Adrenal gland (tissue), 12 donors: Measurements from ENCODE around the gene GPC3. TPM values are rescaled to one million over a fixed set of nuclear protein-coding genes. Genes with fewer than 3 reads are reported as not detected.

Experiments
- DNase-seq, 7 donors: peaks; one replicate each; pipeline ENCODE4 v3.0.0-alpha.2; 2019 to 2020
- H3K27ac ChIP-seq, 5 donors: fragments of 200-600 bp; sonication (generic) in 4 of 5; 1 replicate in 3 of 5; 2 replicates in 2 of 5; pipeline versions ENCODE4 v1.5.1 to v1.8.0; 2016 to 2020; ENCODE audit warnings: mild to moderate bottlenecking in 1 of 5
- H3K27me3 ChIP-seq: fragments of 200-600 bp; 2 replicates; pipeline ENCODE4 v1.8.0; 2021
- H3K36me3 ChIP-seq, 2 donors: fragments of 200-600 bp; replicated peaks in 1 of 2; 1 replicate in 1 of 2; 2 replicates in 1 of 2; pipeline versions ENCODE4 v1.5.1 to v1.8.0; 2018 to 2022
- H3K4me1 ChIP-seq, 2 donors: fragments of 200-600 bp; replicated peaks in 1 of 2; 1 replicate in 1 of 2; 2 replicates in 1 of 2; pipeline versions ENCODE4 v1.5.1 to v1.8.0; 2018 to 2021
- H3K4me3 ChIP-seq, 4 donors: fragments of 200-600 bp; sonication (generic) in 3 of 4; one replicate each; pipeline ENCODE4 v1.5.1; 2016 to 2018
- H3K9me3 ChIP-seq, 3 donors: fragments of 200-600 bp; sonication (generic) in 1 of 3; replicated peaks in 1 of 3; 1 replicate in 2 of 3; 2 replicates in 1 of 3; pipeline versions ENCODE4 v1.5.1 to v1.8.0; 2016 to 2021
- CTCF ChIP-seq, 6 experiments: fragments of 450-650 bp in 4 of 6; fragments of 200-600 bp in 2 of 6; sonication (generic) in 1 of 6; IDR thresholded peaks; 1 replicate in 5 of 6; 2 replicates in 1 of 6; pipeline versions ENCODE4 v1.5.1 to v1.8.0; 2016 to 2021; ENCODE audit warnings: antibody characterized with exemption in 6 of 6, mild to moderate bottlenecking in 2 of 6, moderate library complexity in 1 of 6
- POLR2A ChIP-seq, 2 donors: fragments of 450-650 bp; IDR thresholded peaks; one replicate each; pipeline ENCODE4 v1.6.1; 2017; ENCODE audit warnings: antibody characterized with exemption in 2 of 2, mild to moderate bottlenecking in 2 of 2, moderate library complexity in 1 of 2
- WGBS, 4 donors: extraction: QIAGEN DNeasy Blood & Tissue Kit in 2 of 4; methylation state at CpG; one replicate each; pipeline versions ENCODE4 v1.1.5 to v1.1.7; 2013 to 2017; 5-methylcytosine and 5-hydroxymethylcytosine counted together
- intact Hi-C, 2 donors: fragments of 100-400 bp; cut with DNase I; formaldehyde crosslinking; loops; one replicate each; pipeline versions ENCODE4 v1.14.1 to v1.15.0; 2022 to 2023
- polyA plus RNA-seq, 3 donors: library from polyadenylated mRNA; stranded (reverse); fragments of 200-250 nt in 2 of 3; fragments of 350-450 nt in 1 of 3; fragmentation: Illumina TruSeq in 1 of 3; extraction: RNeasy Lipid Tissue Mini Kit (QIAGEN cat#74804) in 1 of 3; gene quantifications; one replicate each; pipeline ENCODE4 v1.2.3, GENCODE V29; 2013 to 2014
- total RNA-seq, 9 donors: library from RNA; depleted of rRNA in 4 of 9; stranded (reverse); fragments of >200 nt in 4 of 9; fragments of 120-200 nt in 1 of 9; fragmentation: NEBNext Ultra II Directional in 1 of 9; extraction: Animal tissue kit (Norgen Biotek cat#: 25700) in 1 of 9; gene quantifications; one replicate each; pipeline versions ENCODE4 v1.1.0 to v1.2.4, GENCODE V29; 2013 to 2023
- donor health status: healthy with polysubstance abuse.
- donor health status: Bipolar disorder and iron deficiency.
- donor health status: DM: yes; HTN: yes; CAD: no.
- donor health status: DM: no; HTN: no; CAD: no.
- donor health status: DM: no; HTN: no; CAD: no.
- donor health status: DM: yes; HTN: yes; CAD: no.

GPC3 gene
- total and polyA plus RNA-seq, 12 donors: 3.5 to 56.7 (median 20.9) TPM

GRCh38 chrX:133804072-133804471, 181.3 kb downstream of the GPC3 start:
- no peak overlapping the region for H3K4me3 ChIP-seq
- H3K27ac ChIP-seq: no peak overlapping the region
- TF ChIP-seq POLR2A (IDR thresholded peaks at IDR 0.05): no peak
- no peak for TF ChIP-seq CTCF (IDR thresholded peaks at IDR 0.05)
- H3K36me3 ChIP-seq: no peaks in the 10 kb centered on the region
- no peak for DNase-seq
- WGBS, 4 donors: 68 to 80% (median 75%) methylated on average over 4 to 6 of the region's 6 CpGs
- peaks cover 0 to 3% (median 0%) of the 10 kb centered on the region in 3 donors for H3K9me3 ChIP-seq
- intact Hi-C loops: no loop called here
- no peaks in the 10 kb centered on the region for H3K27me3 ChIP-seq
- H3K4me1 ChIP-seq: no peaks in the 10 kb centered on the region

- Histone ChIP-seq H3K9me3 (no peaks in the 10 kb centered on the region), H3K36me3 (no peaks in the 10 kb centered on the region), H3K4me3 (no peak overlapping the region), H3K27me3 (peaks cover 4% of the 10 kb centered on the region), H3K27ac (no peak overlapping the region), H3K4me1 (no peaks in the 10 kb centered on the region)
- no peak for TF ChIP-seq POLR2A (IDR thresholded peaks at IDR 0.05)
- TF ChIP-seq CTCF (IDR thresholded peaks at IDR 0.05): no peak
- intact Hi-C loops: no loop called here
- DNase-seq: no peak
Measured at GRCh38 chrX:133796282-133796681, 189.1 kb downstream of the GPC3 start.

GRCh38 chrX:133794126-133794525, 191.3 kb downstream of the GPC3 start:
- no peak overlapping the region for H3K27ac ChIP-seq
- H3K36me3 ChIP-seq: no peaks in the 10 kb centered on the region
- H3K27me3 ChIP-seq: peaks cover 13% of the 10 kb centered on the region
- DNase-seq: no peak
- no peaks in the 10 kb centered on the region for H3K9me3 ChIP-seq
- TF ChIP-seq POLR2A (IDR thresholded peaks at IDR 0.05) (no peak), CTCF (IDR thresholded peaks at IDR 0.05) (no peak)
- intact Hi-C loops: no loop called here
- H3K4me1 ChIP-seq: no peaks in the 10 kb centered on the region
- no peak overlapping the region for H3K4me3 ChIP-seq
- WGBS, 4 donors: 50 to 62% (median 56%) methylated on average over 4 of the region's 4 CpGs

- no peak for DNase-seq
- 66 to 87% (median 74%) methylated on average over 2 of the region's 2 CpGs for WGBS, 4 donors
- TF ChIP-seq POLR2A (IDR thresholded peaks at IDR 0.05): no peak
- no peaks in the 10 kb centered on the region for H3K36me3 ChIP-seq
- no peak overlapping the region for H3K27ac ChIP-seq
- no peaks in the 10 kb centered on the region for H3K9me3 ChIP-seq
- no peak overlapping the region for H3K4me3 ChIP-seq
- intact Hi-C loops: no loop called here
- H3K27me3 ChIP-seq: peaks cover 13% of the 10 kb centered on the region
- no peaks in the 10 kb centered on the region for H3K4me1 ChIP-seq
Measured at GRCh38 chrX:133793626-133794025, 191.8 kb downstream of the GPC3 start.

- peak; percentile 84 to 97 (median 90) for TF ChIP-seq CTCF (IDR thresholded peaks at IDR 0.05)
- TF ChIP-seq POLR2A (IDR thresholded peaks at IDR 0.05): no peak
- Histone ChIP-seq H3K27me3 (peaks cover 13% of the 10 kb centered on the region), H3K27ac (no peak overlapping the region), H3K9me3 (no peaks in the 10 kb centered on the region), H3K4me3 (peak overlapping the region in 1 of 4 donors; percentile 34), H3K36me3 (no peaks in the 10 kb centered on the region), H3K4me1 (no peaks in the 10 kb centered on the region)
- DNase-seq: peak; percentile 53 to 72 (median 60)
- 0 to 8% (median 3%) methylated on average over 6 to 7 of the region's 7 CpGs for WGBS, 4 donors
- intact Hi-C loops: no loop called here
Measured at GRCh38 chrX:133792198-133792953, 193.0 kb downstream of the GPC3 start.
